ENCODE results near the gene GRIK1. TPM values are rescaled to one million over a fixed set of nuclear protein-coding genes. Genes with fewer than 3 reads are reported as not detected.

GRIK1 gene
- total RNA-seq, 1 donor, result not detected

- TF ChIP-seq CTCF (IDR thresholded peaks at IDR 0.05; ENCODE audit: extremely low read depth, low read depth, low read length), result no peak
- Histone ChIP-seq H3K36me3 (ENCODE audit: insufficient read depth, low read length) (no peaks in the 10 kb centered on the region), H4K20me1 (ENCODE audit: insufficient read depth, low read length) (no peaks in the 10 kb centered on the region), H3K27ac (ENCODE audit: low read depth, low read length) (no peak overlapping the region), H3K9me3 (ENCODE audit: low read depth, low read length) (no peaks in the 10 kb centered on the region), H3K4me2 (ENCODE audit: insufficient read depth, low read length) (no peak overlapping the region), H3K4me1 (ENCODE audit: insufficient read depth, low read length) (no peaks in the 10 kb centered on the region), H3K27me3 (ENCODE audit: insufficient read depth, low read length) (no peaks in the 10 kb centered on the region), H2AFZ (ENCODE audit: low read length) (no peak overlapping the region), H3K79me2 (ENCODE audit: insufficient read depth, low read length) (no peaks in the 10 kb centered on the region), H3K4me3 (ENCODE audit: insufficient read depth, low read length) (no peak overlapping the region)
- no peak for DNase-seq (ENCODE audit: insufficient read length, low spot score, missing footprints)
These were observed 313.8 kb downstream of the GRIK1 start for GRCh38 chr21:29625990-29626389.

- Histone ChIP-seq H3K36me3 (ENCODE audit: insufficient read depth, low read length) (no peaks in the 10 kb centered on the region), H3K4me2 (ENCODE audit: insufficient read depth, low read length) (no peak overlapping the region), H3K4me1 (ENCODE audit: insufficient read depth, low read length) (no peaks in the 10 kb centered on the region), H4K20me1 (ENCODE audit: insufficient read depth, low read length) (no peaks in the 10 kb centered on the region), H3K27me3 (ENCODE audit: insufficient read depth, low read length) (no peaks in the 10 kb centered on the region), H3K27ac (ENCODE audit: low read depth, low read length) (no peak overlapping the region), H2AFZ (ENCODE audit: low read length) (no peak overlapping the region), H3K79me2 (ENCODE audit: insufficient read depth, low read length) (no peaks in the 10 kb centered on the region), H3K4me3 (ENCODE audit: insufficient read depth, low read length) (no peak overlapping the region), H3K9me3 (ENCODE audit: low read depth, low read length) (no peaks in the 10 kb centered on the region)
- DNase-seq (ENCODE audit: insufficient read length, low spot score, missing footprints), result no peak
- no peak for TF ChIP-seq CTCF (IDR thresholded peaks at IDR 0.05; ENCODE audit: extremely low read depth, low read depth, low read length)
These were observed 315.0 kb downstream of the GRIK1 start for GRCh38 chr21:29624776-29625175.

- no peak overlapping the region for H3K4me3 ChIP-seq (ENCODE audit: insufficient read depth, low read length)
- H3K79me2 ChIP-seq (ENCODE audit: insufficient read depth, low read length), result no peaks in the 10 kb centered on the region
- no peaks in the 10 kb centered on the region for H3K27me3 ChIP-seq (ENCODE audit: insufficient read depth, low read length)
- TF ChIP-seq CTCF (IDR thresholded peaks at IDR 0.05; ENCODE audit: extremely low read depth, low read depth, low read length), result no peak
- H2AFZ ChIP-seq (ENCODE audit: low read length), result no peak overlapping the region
- H3K4me2 ChIP-seq (ENCODE audit: insufficient read depth, low read length), result no peak overlapping the region
- H3K27ac ChIP-seq (ENCODE audit: low read depth, low read length), result no peak overlapping the region
- H3K4me1 ChIP-seq (ENCODE audit: insufficient read depth, low read length), result no peaks in the 10 kb centered on the region
- no peaks in the 10 kb centered on the region for H4K20me1 ChIP-seq (ENCODE audit: insufficient read depth, low read length)
- no peaks in the 10 kb centered on the region for H3K9me3 ChIP-seq (ENCODE audit: low read depth, low read length)
- no peak for DNase-seq (ENCODE audit: insufficient read length, low spot score, missing footprints)
- no peaks in the 10 kb centered on the region for H3K36me3 ChIP-seq (ENCODE audit: insufficient read depth, low read length)
These were observed 318.3 kb downstream of the GRIK1 start for GRCh38 chr21:29621525-29621924.

GRCh38 chr21:29616209-29616751 lies 323.5 kb downstream of the GRIK1 start:
- peak overlapping the region; percentile 26 for H2AFZ ChIP-seq (ENCODE audit: low read length)
- no peak overlapping the region for H3K27ac ChIP-seq (ENCODE audit: low read depth, low read length)
- H3K9me3 ChIP-seq (ENCODE audit: low read depth, low read length), result no peaks in the 10 kb centered on the region
- H3K4me3 ChIP-seq (ENCODE audit: insufficient read depth, low read length), result no peak overlapping the region
- no peaks in the 10 kb centered on the region for H3K79me2 ChIP-seq (ENCODE audit: insufficient read depth, low read length)
- H3K4me1 ChIP-seq (ENCODE audit: insufficient read depth, low read length), result peaks cover 6% of the 10 kb centered on the region
- no peaks in the 10 kb centered on the region for H4K20me1 ChIP-seq (ENCODE audit: insufficient read depth, low read length)
- no peak overlapping the region for H3K4me2 ChIP-seq (ENCODE audit: insufficient read depth, low read length)
- no peak for TF ChIP-seq CTCF (IDR thresholded peaks at IDR 0.05; ENCODE audit: extremely low read depth, low read depth, low read length)
- no peaks in the 10 kb centered on the region for H3K27me3 ChIP-seq (ENCODE audit: insufficient read depth, low read length)
- peak; percentile 15 for DNase-seq (ENCODE audit: insufficient read length, low spot score, missing footprints)
- H3K36me3 ChIP-seq (ENCODE audit: insufficient read depth, low read length), result no peaks in the 10 kb centered on the region
